Measurements from ENCODE around the gene NNMT.

DNA sequence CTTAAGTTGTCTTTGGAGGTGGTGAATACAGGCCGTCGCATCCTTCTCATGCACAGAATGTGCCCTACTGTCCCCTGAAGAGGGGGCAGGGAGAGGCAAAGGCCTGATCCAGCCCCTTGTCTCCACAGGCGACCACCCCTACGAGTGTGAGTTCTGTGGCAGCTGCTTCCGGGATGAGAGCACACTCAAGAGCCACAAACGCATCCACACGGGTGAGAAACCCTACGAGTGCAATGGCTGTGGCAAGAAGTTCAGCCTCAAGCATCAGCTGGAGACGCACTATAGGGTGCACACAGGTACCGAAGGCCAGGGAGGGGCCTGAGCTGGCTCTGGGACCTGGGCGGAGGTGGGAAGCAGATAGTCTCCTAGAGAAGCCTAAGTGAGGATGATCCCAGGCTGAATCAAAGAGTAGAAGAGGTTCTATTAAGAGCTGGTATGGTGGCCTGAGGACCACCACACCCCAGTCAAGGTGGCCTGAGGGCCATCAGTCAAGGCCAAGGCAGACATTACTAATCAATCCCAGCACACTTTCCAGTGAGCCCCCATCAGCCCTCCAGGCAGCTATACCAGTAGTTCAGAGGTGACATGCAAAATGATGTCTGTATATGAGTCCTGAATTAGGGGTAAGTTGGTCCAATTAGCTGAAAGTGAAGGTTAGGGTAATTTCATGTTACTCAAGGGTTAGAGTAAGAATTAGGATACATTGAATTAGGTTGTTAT lies 49.0 kb upstream of the NNMT start:
- no peak for TF ChIP-seq EZH2 (IDR thresholded peaks at IDR 0.05; ENCODE audit: borderline replicate concordance, insufficient read depth, low read length, poor library complexity, severe bottlenecking)
- no peak for TF ChIP-seq CTCF (IDR thresholded peaks at IDR 0.05; ENCODE audit: poor library complexity, severe bottlenecking)
- no peak for TF ChIP-seq EP300 (conservative IDR thresholded peaks at IDR 0.05; ENCODE audit: poor library complexity, severe bottlenecking)
